Hepatocyte (in vitro differentiated cells): ENCODE data around the gene PPIP5K1. TPM values are rescaled to one million over a fixed set of nuclear protein-coding genes. Genes with fewer than 3 reads are reported as not detected.
"Not testable (repeated sequence)": the region's sequence is repeated elsewhere in the genome, so short reads cannot be mapped to it uniquely, and the experiment has no call there.

Source experiments
- DNase-seq: peaks from one replicate; pipeline ENCODE4 v3.0.0-alpha.2; 2016; ENCODE audit warnings: low spot score
- H2AFZ ChIP-seq: fragments of 200-600 bp; sonication (generic); 2 replicates; pipeline ENCODE4 v1.6.0; 2016; ENCODE audit warnings: antibody characterized with exemption, mild to moderate bottlenecking
- H3K27ac ChIP-seq: fragments of 200-600 bp; sonication (generic); 2 replicates; pipeline ENCODE4 v1.5.1; 2016; ENCODE audit warnings: mild to moderate bottlenecking
- H3K27me3 ChIP-seq: fragments of 200-600 bp; sonication (generic); 2 replicates; pipeline ENCODE4 v1.6.1; 2016
- H3K36me3 ChIP-seq: fragments of 200-600 bp; sonication (generic); replicated peaks from 2 replicates; pipeline ENCODE4 v1.5.1; 2016; ENCODE audit warnings: low read depth; ENCODE audit not compliant: insufficient read depth
- H3K4me1 ChIP-seq: fragments of 200-600 bp; sonication (generic); 2 replicates; pipeline ENCODE4 v1.5.1; 2016; ENCODE audit warnings: mild to moderate bottlenecking, moderate library complexity; ENCODE audit not compliant: insufficient read depth
- H3K4me2 ChIP-seq: fragments of 200-600 bp; sonication (generic); 2 replicates; pipeline ENCODE4 v1.6.0; 2016
- H3K4me3 ChIP-seq: fragments of 200-600 bp; sonication (generic); 2 replicates; pipeline ENCODE4 v1.5.1; 2016; ENCODE audit warnings: mild to moderate bottlenecking
- H3K79me2 ChIP-seq: fragments of 200-600 bp; sonication (generic); 2 replicates; pipeline ENCODE4 v1.6.0; 2017; ENCODE audit warnings: mild to moderate bottlenecking
- H3K9me2 ChIP-seq: fragments of 200-600 bp; sonication (generic); replicated peaks from 2 replicates; pipeline ENCODE4 v1.6.0; 2017; ENCODE audit warnings: mild to moderate bottlenecking; ENCODE audit not compliant: insufficient read depth
- H3K9me3 ChIP-seq: fragments of 200-600 bp; sonication (generic); 2 replicates; pipeline ENCODE4 v1.5.1; 2016; ENCODE audit warnings: low read depth, mild to moderate bottlenecking
- H4K20me1 ChIP-seq: fragments of 200-600 bp; sonication (generic); 2 replicates; pipeline ENCODE4 v1.6.0; 2016; ENCODE audit warnings: mild to moderate bottlenecking; ENCODE audit not compliant: insufficient read depth, poor library complexity, severe bottlenecking
- CTCF ChIP-seq: fragments of 200-600 bp; sonication (generic); IDR thresholded peaks from 2 replicates; pipeline ENCODE4 v1.5.1; 2016; ENCODE audit warnings: antibody characterized with exemption, mild to moderate bottlenecking; ENCODE audit not compliant: poor library complexity
- EZH2 ChIP-seq: fragments of 200-600 bp; sonication (generic); IDR thresholded peaks from 2 replicates; pipeline ENCODE4 v1.6.1; 2016; ENCODE audit warnings: antibody characterized with exemption, mild to moderate bottlenecking, borderline replicate concordance
- EZH2phosphoT487 ChIP-seq: fragments of 200-600 bp; sonication (generic); IDR thresholded peaks from one replicate; pipeline ENCODE4 v1.6.1; 2018; ENCODE audit warnings: antibody characterized with exemption, mild to moderate bottlenecking, low read depth, moderate library complexity; ENCODE audit not compliant: unreplicated experiment, severe bottlenecking
- WGBS: methylation state at CpG from one replicate; pipeline ENCODE4 v1.1.6; 2016; ENCODE audit warnings: low lambda C conversion rate; ENCODE audit errors: missing lambda C conversion rate; 5-methylcytosine and 5-hydroxymethylcytosine counted together
- polyA plus RNA-seq: library from polyadenylated mRNA; unstranded; fragments of >200 nt; fragmentation: Nextera tagmentation; extraction: Ambion mirVana; gene quantifications from 2 replicates; pipeline ENCODE4 v1.2.1, GENCODE V29; 2016
- total RNA-seq: library from RNA; depleted of rRNA; stranded (reverse); fragments of >200 nt; gene quantifications from 2 replicates; pipeline ENCODE4 v1.2.3, GENCODE V29; 2014

PPIP5K1 gene
- total and polyA plus RNA-seq, 2 experiments from 2014 or later: 6.5 to 20.8 TPM

- TF ChIP-seq EZH2phosphoT487: no peak
- TF ChIP-seq CTCF: no peak
- TF ChIP-seq EZH2: no peak
- no peaks in the 10 kb centered on the region for H3K4me1 ChIP-seq
- 90% methylated on average over 2 of the region's 2 CpGs for WGBS
- no peaks in the 10 kb centered on the region for H3K36me3 ChIP-seq
- no peaks in the 10 kb centered on the region for H3K79me2 ChIP-seq
- H3K4me3 ChIP-seq: no peak overlapping the region
- H3K27ac ChIP-seq: no peak overlapping the region
- H3K9me2 ChIP-seq: no peaks in the 10 kb centered on the region
- H3K27me3 ChIP-seq: no peaks in the 10 kb centered on the region
- H2AFZ ChIP-seq: no peak overlapping the region
- no peak for DNase-seq
- H3K4me2 ChIP-seq: no peak overlapping the region
- no peaks in the 10 kb centered on the region for H4K20me1 ChIP-seq
- H3K9me3 ChIP-seq: no peaks in the 10 kb centered on the region
These were observed 51.9 kb downstream of the PPIP5K1 start for GRCh38 chr15:43538091-43538490.

GRCh38 chr15:43534897-43535296 lies 55.1 kb downstream of the PPIP5K1 start:
- Histone ChIP-seq H4K20me1 (no peaks in the 10 kb centered on the region), H3K4me1 (no peaks in the 10 kb centered on the region), H3K27ac (no peak overlapping the region), H3K9me3 (no peaks in the 10 kb centered on the region), H3K79me2 (no peaks in the 10 kb centered on the region), H3K36me3 (no peaks in the 10 kb centered on the region), H3K27me3 (no peaks in the 10 kb centered on the region), H3K4me2 (no peak overlapping the region), H2AFZ (no peak overlapping the region), H3K9me2 (no peaks in the 10 kb centered on the region), H3K4me3 (no peak overlapping the region)
- 89% methylated on average over 3 of the region's 3 CpGs for WGBS
- no peak for TF ChIP-seq CTCF
- no peak for DNase-seq

- H2AFZ ChIP-seq, H3K4me1 ChIP-seq, H3K27ac ChIP-seq, DNase-seq, H3K9me2 ChIP-seq, H3K9me3 ChIP-seq, H3K27me3 ChIP-seq, H4K20me1 ChIP-seq, H3K4me2 ChIP-seq, H3K79me2 ChIP-seq, H3K4me3 ChIP-seq, H3K36me3 ChIP-seq: not testable (repeated sequence)
- 73% methylated on average over 5 of the region's 5 CpGs for WGBS
These were observed 57.2 kb downstream of the PPIP5K1 start for GRCh38 chr15:43532826-43533225.

- H3K4me2 ChIP-seq: no peak overlapping the region
- H3K36me3 ChIP-seq: no peaks in the 10 kb centered on the region
- no peaks in the 10 kb centered on the region for H4K20me1 ChIP-seq
- H2AFZ ChIP-seq: no peak overlapping the region
- no peaks in the 10 kb centered on the region for H3K9me2 ChIP-seq
- H3K79me2 ChIP-seq: no peaks in the 10 kb centered on the region
- no peak overlapping the region for H3K27ac ChIP-seq
- H3K9me3 ChIP-seq: no peaks in the 10 kb centered on the region
- TF ChIP-seq EZH2 (no peak), EZH2phosphoT487 (no peak)
- H3K27me3 ChIP-seq: no peaks in the 10 kb centered on the region
- H3K4me1 ChIP-seq: no peaks in the 10 kb centered on the region
- H3K4me3 ChIP-seq: no peak overlapping the region
- 32% methylated on average over 7 of the region's 7 CpGs for WGBS
- DNase-seq: no peak
These were observed 58.9 kb downstream of the PPIP5K1 start for GRCh38 chr15:43531018-43531670.
